LNCAP (cell line): Measurements from ENCODE around the gene FANCD2OS.

Experiments
- TF ChIP-seq, protein P1 (sequence below): fragments of 450-650 bp; IDR thresholded peaks from 2 replicates; pipeline ENCODE4 v1.5.1; 2017; ENCODE audit warnings: mild to moderate bottlenecking

Gene FANCD2OS

DNA sequence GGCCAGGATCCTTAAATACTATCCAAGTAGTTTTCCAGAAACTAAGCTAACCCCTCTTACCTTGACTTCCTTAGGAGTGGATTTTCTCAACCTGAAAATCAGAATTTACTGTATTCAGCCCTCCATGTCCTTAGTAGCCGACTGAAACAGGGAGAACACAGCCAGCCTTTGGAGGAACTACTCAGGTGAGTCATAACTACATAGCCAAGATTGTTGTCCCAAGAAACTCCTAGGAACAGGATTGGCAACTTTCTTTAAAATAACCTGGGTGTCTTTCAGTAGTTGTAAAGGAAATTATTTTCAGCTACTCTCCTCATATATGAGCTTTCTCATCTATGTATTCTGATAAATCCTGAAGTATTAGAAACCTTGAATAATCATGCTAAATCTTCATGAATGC lies 22.3 kb downstream of the FANCD2OS start:
- TF ChIP-seq, protein P1, sequence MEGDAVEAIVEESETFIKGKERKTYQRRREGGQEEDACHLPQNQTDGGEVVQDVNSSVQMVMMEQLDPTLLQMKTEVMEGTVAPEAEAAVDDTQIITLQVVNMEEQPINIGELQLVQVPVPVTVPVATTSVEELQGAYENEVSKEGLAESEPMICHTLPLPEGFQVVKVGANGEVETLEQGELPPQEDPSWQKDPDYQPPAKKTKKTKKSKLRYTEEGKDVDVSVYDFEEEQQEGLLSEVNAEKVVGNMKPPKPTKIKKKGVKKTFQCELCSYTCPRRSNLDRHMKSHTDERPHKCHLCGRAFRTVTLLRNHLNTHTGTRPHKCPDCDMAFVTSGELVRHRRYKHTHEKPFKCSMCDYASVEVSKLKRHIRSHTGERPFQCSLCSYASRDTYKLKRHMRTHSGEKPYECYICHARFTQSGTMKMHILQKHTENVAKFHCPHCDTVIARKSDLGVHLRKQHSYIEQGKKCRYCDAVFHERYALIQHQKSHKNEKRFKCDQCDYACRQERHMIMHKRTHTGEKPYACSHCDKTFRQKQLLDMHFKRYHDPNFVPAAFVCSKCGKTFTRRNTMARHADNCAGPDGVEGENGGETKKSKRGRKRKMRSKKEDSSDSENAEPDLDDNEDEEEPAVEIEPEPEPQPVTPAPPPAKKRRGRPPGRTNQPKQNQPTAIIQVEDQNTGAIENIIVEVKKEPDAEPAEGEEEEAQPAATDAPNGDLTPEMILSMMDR, result no peak

- TF ChIP-seq, protein P1, result no peak
These were observed 26.2 kb downstream of the FANCD2OS start for GRCh38 chr3:10081871-10082270.

GRCh38 chr3:10074666-10075065 lies 33.4 kb downstream of the FANCD2OS start:
- TF ChIP-seq, protein P1, result no peak

DNA sequence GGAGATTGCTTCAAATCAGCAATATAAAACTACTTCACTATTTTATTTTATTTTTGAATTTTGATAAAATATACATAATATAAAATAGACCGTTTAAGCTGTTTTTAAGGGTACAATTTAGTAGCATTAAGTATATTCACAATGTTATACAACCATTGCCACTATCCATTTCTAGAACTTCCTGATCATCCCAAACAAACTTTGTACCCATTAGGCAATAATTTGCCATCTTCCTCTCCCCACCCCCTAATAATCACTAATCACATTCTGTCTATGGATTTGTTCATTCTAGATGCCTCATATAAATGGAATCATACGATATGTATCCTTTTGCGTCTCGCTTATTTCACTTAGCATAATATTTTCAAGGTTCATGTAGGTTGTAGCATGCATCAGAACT lies 53.0 kb downstream of the FANCD2OS start:
- TF ChIP-seq, protein P1, result no peak
